Stimulated activated CD8-positive, alpha-beta memory T cell treated with anti-CD3 and anti-CD28 coated beads, Interleukin-2, amount 100 ng/mL, for 1 hour (primary cell): ENCODE results near the gene ZMYM4.

Source experiments
- DNase-seq, 2 donors: peaks; one replicate each; pipeline ENCODE4 v3.0.0-alpha.2; 2020; ENCODE audit warnings: low read depth in 2 of 2

ZMYM4 gene

DNA sequence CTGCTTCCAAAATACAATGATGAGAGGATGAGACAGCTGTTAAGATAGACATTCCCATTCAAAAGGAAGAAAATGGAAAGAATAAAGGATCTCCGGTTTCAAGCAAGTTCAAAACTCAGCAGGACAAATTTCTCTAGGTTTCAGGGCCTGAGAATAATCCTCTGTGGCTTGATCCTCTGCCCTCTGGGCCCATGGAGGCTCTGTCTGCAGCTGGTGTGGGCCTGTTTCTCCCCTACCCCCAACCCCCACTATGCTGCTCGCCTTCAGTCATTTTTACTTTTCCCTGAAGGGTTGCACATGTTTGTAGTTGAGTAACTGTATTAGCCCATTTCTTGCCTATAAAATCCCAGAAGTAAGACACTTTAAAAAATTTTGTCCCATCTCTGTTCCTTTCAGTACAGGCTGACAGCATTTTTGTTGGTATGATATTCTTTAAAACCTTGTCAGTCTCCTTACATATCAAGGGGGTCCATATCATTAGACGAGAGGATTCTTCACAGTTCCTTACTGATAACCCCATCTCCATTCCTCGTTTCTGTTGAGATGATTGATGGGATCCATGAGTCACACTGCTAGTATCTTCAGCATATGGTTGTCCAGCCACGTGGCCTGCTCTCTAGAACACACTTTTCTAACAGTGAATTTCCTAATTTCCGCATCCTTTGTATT lies 10.5 kb downstream of the ZMYM4 start:
- no peak for DNase-seq

DNA sequence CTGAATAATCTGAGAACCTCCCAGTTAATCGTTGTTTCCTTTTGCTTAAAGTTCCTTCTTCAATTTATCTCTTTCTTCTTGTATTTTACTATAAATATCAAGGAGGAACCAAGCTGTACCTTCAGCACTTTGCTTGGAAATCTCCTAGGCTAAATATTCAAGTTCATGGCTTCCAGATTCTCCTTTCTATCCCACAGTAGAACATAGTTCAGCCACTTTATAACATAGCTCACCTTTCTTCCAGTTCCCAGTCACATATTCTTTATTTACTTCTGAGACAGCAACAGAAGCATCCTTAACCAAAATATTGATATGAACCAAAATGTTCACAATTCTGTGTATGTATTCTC lies 11.0 kb downstream of the ZMYM4 start:
- no peak for DNase-seq

GRCh38 chr1:35280006-35280405 lies 11.5 kb downstream of the ZMYM4 start:
- DNase-seq, result no peak

DNA sequence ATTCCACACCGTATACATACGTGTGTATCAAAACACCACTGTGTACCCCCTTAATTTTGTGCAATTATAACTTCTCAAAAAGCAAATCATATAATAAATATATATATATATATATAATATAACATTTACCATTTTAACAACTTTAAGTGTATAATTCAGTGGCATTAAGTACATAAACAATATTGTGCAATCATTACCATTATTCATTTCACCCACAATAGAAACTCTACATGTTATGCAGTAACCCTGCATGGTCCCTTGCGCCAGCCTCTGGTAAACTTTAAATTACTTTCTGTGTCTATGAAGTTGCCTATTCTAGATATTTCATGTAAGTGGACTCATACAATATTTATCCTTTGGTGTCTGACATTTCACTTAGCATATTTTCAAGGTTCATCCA lies 13.1 kb downstream of the ZMYM4 start:
- DNase-seq, result no peak

DNA sequence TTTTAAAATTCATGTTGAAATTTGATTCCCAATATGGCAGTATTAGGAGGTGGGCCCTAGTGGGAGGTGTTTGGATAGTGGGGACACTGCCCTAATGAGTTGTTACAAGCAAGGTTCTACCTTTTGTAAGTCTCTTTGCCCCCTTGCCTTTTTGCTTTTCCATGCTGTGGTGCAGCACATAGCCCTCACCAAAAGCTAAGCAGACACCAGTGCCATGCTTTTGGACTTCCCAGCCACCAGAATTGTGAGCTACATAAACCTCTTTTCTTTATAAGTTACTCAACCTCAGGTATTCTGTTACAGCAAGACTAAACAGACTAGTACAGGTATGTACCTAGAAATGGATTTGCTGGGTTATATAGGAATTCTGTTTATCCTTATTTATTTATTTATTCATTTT lies 13.7 kb downstream of the ZMYM4 start:
- DNase-seq, result no peak

- no peak for DNase-seq
Observed at GRCh38 chr1:35284852-35285251, 16.3 kb downstream of the ZMYM4 start.

DNA sequence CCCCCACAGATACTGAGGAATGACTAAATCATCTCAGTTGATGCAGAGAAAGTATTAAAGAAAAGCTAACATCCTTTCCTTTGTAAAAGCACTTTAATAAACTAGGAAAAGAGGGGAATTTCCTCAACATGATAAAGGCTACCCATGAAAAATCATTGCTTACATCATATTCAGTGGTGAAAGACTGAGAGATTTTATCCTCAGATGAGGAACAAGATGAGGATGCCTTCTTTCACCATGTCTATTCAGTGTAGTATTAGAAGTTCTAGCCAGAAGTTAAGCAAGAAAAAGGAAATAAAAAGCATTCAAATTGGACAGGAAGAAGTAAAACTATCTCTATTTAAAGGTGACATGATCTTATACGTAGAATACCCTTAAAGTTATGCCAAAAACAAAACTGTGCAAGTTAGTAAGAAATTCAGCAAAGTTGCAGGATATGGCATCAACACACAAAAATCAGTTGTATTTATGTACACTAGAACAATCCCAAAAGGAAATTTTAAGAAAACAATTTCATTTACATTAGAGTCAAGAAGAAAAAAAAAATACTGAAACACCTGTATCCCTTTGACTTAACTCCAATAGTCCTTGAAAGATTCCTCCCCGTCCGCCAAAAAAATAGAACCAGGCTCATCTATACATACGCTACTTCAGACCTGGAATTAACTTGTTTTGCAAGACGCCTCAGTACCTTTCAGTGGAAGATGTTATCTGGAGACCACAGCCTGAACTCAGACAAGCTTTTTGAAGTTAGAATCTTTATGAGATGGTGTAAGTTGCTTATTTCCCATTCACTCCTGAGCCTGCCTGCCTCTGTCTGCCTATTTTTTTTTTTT lies 17.5 kb downstream of the ZMYM4 start:
- no peak for DNase-seq

DNA sequence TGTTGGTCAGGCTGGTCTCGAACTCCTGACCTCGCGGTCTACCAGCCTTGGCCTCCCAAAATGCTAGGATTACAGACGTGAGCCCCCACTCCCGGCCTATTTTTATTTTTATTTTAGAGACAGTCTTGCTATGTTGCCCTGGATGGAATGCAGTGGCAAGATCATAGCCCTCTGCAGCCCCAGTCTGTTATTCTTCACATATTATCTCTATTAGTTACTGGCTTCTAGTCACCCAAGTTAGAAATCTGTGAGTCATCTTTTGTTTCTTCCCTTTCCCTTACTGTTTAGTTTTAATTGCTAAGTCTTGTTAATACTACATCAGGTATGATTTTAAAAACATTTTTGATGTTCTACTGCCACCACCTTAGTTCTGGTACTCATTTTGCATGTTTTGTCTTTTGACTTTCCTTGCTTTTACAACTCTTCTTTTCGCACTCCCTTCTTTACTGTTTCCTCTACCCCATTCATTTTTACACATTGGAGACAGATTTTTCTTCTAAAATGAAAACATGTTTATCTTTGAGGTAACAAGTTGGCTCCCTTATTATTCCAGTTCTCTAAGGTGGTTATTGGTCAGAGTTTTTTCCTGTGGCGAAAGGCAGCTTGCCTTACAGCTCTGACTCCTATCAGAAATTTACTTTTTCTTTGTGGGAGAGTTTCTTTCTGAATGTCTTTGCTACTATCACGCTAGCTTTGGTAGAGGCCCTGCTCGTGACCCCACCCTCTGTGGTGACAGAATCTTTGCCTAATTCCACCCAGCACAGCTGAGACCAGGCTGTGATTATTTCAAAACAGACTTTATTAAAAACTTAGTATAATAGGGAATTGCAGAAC lies 19.5 kb downstream of the ZMYM4 start:
- DNase-seq, result no peak

DNA sequence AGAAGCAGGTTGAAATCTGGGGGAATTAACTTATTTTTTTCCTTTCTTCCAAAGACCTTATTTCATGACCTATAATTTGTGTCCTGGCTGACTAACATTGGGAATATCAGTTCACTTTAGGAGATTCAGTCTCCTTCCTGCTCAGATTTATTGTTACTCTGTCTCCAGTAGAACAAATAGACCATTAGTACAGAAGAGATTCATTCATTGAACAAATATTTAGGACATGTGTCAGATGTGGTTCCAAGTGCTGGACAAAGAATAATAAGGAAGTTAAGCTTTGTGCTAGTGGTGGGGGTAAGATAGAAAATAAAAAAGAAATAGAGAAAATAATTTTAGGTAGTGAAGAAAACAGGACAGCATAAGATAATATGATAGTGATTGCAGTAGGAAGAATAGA lies 20.3 kb downstream of the ZMYM4 start:
- no peak for DNase-seq

DNA sequence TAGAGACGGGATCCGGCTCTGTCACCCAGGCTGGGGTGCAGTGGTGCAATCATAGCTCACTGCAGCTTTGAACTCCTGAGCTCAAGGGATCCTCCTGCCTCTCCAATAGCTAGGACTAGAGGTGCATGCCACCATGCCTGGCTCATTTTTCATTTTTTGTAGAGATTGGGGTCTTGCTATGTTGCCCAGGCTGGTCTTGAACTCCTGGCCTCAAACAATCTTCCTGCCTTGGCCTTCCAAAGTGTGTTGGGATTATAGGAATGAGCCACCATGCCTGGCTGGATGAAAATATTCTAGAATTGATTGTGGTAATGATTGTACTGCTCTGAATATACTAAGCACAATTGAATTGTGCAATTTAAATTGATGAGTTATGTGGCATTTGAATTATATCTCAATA lies 21.9 kb downstream of the ZMYM4 start:
- DNase-seq, result no peak

- DNase-seq, result no peak
Observed at GRCh38 chr1:35294809-35295208, 26.3 kb downstream of the ZMYM4 start.

- DNase-seq, result no peak
Observed at GRCh38 chr1:35297886-35298285, 29.4 kb downstream of the ZMYM4 start.

- peak; percentile 0 to 8 for DNase-seq
Observed at GRCh38 chr1:35298464-35298863, 30.0 kb downstream of the ZMYM4 start.

- DNase-seq, result no peak
Observed at GRCh38 chr1:35300376-35300775, 31.9 kb downstream of the ZMYM4 start.

GRCh38 chr1:35301674-35302392 lies 33.3 kb downstream of the ZMYM4 start:
- no peak for DNase-seq

DNA sequence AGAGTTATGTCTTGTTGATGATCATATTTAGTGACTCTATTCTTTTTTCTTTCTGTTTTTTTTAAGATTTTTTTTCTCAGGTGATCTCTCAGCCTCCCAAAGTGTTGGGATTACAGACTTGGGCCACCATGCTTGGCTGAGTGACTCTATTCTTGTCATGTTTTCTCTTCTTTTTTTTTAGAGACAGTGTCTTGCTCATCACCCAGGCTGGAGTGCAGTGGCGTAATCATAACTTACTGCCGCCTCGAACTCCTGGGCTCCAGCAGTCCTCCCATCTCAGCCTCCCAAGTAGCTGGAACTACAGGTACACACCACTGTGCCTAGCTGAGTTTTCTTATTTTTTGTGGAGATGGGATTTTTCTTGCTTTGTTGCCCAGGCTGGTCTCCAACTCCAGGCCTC lies 36.9 kb downstream of the ZMYM4 start:
- DNase-seq, result no peak

- DNase-seq, result no peak
Observed at GRCh38 chr1:35315649-35316048, 47.1 kb downstream of the ZMYM4 start.

DNA sequence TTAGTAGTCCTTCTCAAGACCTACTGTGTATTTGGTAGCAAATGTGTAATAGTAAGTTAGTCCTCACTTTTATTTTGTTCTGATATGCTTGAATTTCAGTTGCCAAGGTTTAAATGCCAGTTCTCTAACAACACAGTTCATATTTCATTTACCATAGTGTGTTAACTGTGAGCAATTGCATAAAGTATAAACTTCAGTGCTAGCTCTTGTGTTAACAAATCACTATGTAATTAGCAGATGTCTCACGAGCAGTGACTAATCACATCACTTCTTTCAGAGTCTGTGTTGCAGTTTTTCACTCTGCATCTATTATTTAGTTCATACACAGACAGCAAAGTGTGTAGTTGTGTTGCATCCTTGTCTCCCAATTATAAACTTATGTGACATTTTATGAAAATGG lies 47.8 kb downstream of the ZMYM4 start:
- no peak for DNase-seq

DNA sequence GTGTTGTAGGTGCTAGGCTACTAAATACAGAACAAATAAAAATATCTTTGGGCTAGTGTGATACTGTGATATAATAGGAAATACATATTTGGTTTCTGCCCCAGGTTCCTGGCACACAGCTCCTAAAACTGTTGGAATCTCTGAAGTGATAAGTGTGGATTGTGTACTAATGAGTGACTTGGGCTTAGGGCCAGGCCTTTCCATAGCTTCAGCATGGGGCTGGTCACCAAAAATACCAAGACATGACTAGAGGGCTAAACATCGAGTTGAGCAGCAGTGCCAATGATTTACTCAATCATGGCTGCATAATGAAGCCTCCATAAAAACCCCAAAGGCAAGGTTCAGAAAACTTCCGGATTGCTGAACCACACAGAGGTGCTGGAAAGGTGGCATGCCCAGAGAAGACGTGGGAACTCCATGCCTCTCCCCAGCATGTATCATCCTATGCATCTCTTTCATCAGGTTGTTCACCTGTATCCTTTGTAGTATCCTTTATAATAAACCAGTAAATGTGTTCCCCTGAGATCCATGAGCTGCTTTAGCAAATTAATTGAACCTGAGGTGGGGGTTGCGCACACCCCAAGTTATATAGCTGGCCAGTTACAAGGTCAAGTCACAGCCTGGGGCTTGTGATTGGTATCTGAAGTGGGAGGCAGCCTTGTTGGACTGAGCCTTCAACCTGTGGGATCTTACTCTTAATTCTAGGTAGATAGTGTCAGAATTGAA lies 51.6 kb downstream of the ZMYM4 start:
- no peak for DNase-seq

DNA sequence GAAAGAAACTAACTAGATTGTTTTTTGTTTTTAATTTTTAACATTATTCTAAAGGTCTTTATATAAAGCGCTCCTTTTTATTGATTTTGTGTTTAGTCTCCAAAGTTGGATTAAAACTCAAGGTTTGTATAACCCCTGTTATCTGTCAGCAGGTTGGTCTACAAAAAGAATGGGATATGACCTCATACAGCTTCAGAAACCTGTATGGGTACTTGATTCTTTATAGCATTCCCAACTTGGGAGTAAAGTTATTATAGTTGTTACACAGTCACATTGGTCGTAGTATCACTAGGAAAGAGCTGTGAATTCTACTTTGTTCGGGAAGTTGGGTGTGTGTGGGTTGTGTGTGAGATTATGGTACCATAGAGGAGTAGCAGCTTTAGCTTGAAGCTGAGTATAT lies 52.4 kb downstream of the ZMYM4 start:
- no peak for DNase-seq

DNA sequence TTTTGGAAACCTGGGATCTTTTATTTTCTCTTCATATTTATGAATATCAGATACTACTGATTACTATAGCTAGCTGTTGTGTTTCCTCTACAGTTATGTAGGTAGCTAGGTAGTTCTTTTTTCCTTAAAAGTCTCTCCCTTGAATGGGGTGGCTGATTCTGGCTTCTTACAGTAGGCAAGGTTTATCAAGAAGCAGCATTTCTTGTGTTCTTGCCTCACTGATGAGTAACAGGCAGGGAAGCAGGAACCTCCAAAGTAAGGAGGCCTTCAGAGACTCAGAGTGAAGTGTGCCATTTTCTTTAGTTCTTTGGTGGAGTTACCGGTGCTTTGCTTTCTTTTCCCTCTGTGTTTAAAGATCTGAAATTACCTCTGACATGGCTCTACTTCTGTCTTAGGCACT lies 56.0 kb downstream of the ZMYM4 start:
- DNase-seq, result no peak
